Endothelial cell of umbilical vein (primary cell): ENCODE measurements around the gene CFAP43. TPM values are rescaled to one million over a fixed set of nuclear protein-coding genes. Genes with fewer than 3 reads are reported as not detected.
A peak's percentile ranks its signal among the peaks of the same experiment; 100 is the strongest.

ENCODE experiments used
- BruUV-seq: library from RNA; stranded (reverse); fragments of 400-500 nt; replicated peaks from 2 replicates; lab custom pipeline; 2021; lab: Mats Ljungman, UMichigan
- CTCF ChIA-PET: fragments of 300-600, 350-600 bp; sonication (Branson Sonifier 250); formaldehyde crosslinking; loops from one replicate; lab custom pipeline; 2021; ENCODE audit warnings: antibody characterized with exemption, inconsistent platforms; lab: Charles Lee
- POLR2A ChIA-PET: fragments of 300-600, 350-600 bp; sonication (Branson Sonifier 250); formaldehyde crosslinking; loops from one replicate; lab custom pipeline; 2021; ENCODE audit warnings: antibody characterized with exemption, inconsistent platforms; lab: Charles Lee
- DNase-seq: peaks from one replicate; pipeline ENCODE4 v3.0.0-alpha.2; 2011; ENCODE audit warnings: low read depth, low spot score
- FAIRE-seq: peaks from 2 replicates; lab custom pipeline; 2011; peaks lifted over from hg19 to GRCh38; lab: Jason Lieb, UNC
- H2AFZ ChIP-seq: 2 replicates; pipeline ENCODE4 v1.6.0; 2012; ENCODE audit warnings: low read depth, low read length, control low read depth, inconsistent platforms
- H3K27ac ChIP-seq: 2 replicates; pipeline ENCODE4 v1.5.1; 2011; ENCODE audit warnings: low read depth, mild to moderate bottlenecking, control low read depth, low read length, moderate library complexity; ENCODE audit not compliant: insufficient read depth
- H3K27me3 ChIP-seq, 2 experiments: 2 replicates each; pipeline versions ENCODE4 v1.6.0 to v1.6.1; 2011; ENCODE audit warnings: low read length in 2 of 2, mixed read lengths in 1 of 2; ENCODE audit not compliant: control insufficient read depth in 2 of 2, insufficient read depth in 2 of 2
- H3K36me3 ChIP-seq, 2 experiments: 2 replicates in 1 of 2; 3 replicates in 1 of 2; pipeline ENCODE4 v1.5.1; 2011; ENCODE audit warnings: low read length in 2 of 2, mild to moderate bottlenecking in 1 of 2, moderate library complexity in 1 of 2; ENCODE audit not compliant: control insufficient read depth in 2 of 2, insufficient read depth in 2 of 2; ENCODE audit errors: extremely low read depth in 1 of 2
- H3K4me1 ChIP-seq: 3 replicates; pipeline ENCODE4 v1.5.1; 2011; ENCODE audit warnings: mild to moderate bottlenecking, low read length; ENCODE audit not compliant: control insufficient read depth, insufficient read depth; ENCODE audit errors: extremely low read depth
- H3K4me2 ChIP-seq: 2 replicates; pipeline ENCODE4 v1.6.1; 2011; ENCODE audit warnings: low read length, control low read depth, mixed read lengths; ENCODE audit not compliant: insufficient read depth
- H3K4me3 ChIP-seq, 3 experiments: fragments of 200-600 bp in 1 of 3; sonication (generic), shearing (Covaris generic) in 1 of 3; replicated peaks in 1 of 3; 2 replicates each; pipeline ENCODE4 v1.5.1; 2011 to 2016; ENCODE audit warnings: control low read depth in 3 of 3, low read length in 3 of 3, mild to moderate bottlenecking in 2 of 3, inconsistent platforms in 1 of 3, low read depth in 1 of 3, moderate library complexity in 1 of 3; ENCODE audit not compliant: insufficient read depth in 1 of 3
- H3K79me2 ChIP-seq: 2 replicates; pipeline ENCODE4 v1.6.0; 2012; ENCODE audit warnings: low read length, inconsistent platforms; ENCODE audit not compliant: control insufficient read depth, insufficient read depth
- H3K9ac ChIP-seq: replicated peaks from 2 replicates; pipeline ENCODE3; 2011; ENCODE audit warnings: low read length, control low read depth; ENCODE audit not compliant: insufficient read depth; ENCODE audit errors: extremely low read depth
- H3K9me1 ChIP-seq: replicated peaks from 3 replicates; pipeline ENCODE4 v1.6.0; 2011; ENCODE audit warnings: mild to moderate bottlenecking, low read length; ENCODE audit not compliant: control insufficient read depth, insufficient read depth; ENCODE audit errors: extremely low read depth
- H3K9me3 ChIP-seq: replicated peaks from 2 replicates; pipeline ENCODE4 v1.5.1; 2012; ENCODE audit warnings: low read length, inconsistent platforms; ENCODE audit not compliant: control insufficient read depth, insufficient read depth
- H4K20me1 ChIP-seq: replicated peaks from 2 replicates; pipeline ENCODE3; 2011; ENCODE audit warnings: mild to moderate bottlenecking, low read length; ENCODE audit not compliant: control insufficient read depth, insufficient read depth; ENCODE audit errors: extremely low read depth
- EZH2 ChIP-seq: IDR thresholded peaks from 2 replicates; pipeline ENCODE4 v1.6.1; 2012; ENCODE audit warnings: borderline replicate concordance, low read depth, mild to moderate bottlenecking, moderate library complexity, low read length, inconsistent platforms; ENCODE audit not compliant: severe bottlenecking
- FOS ChIP-seq: IDR thresholded peaks from 2 replicates; pipeline ENCODE4 v1.6.1; 2011; ENCODE audit warnings: mild to moderate bottlenecking, low read length, moderate library complexity, borderline replicate concordance; ENCODE audit not compliant: insufficient read depth
- JUN ChIP-seq: IDR thresholded peaks from 2 replicates; pipeline ENCODE4 v1.6.1; 2011; ENCODE audit warnings: borderline replicate concordance, low read depth; ENCODE audit not compliant: insufficient read length, insufficient read depth
- MAX ChIP-seq: IDR thresholded peaks from 2 replicates; pipeline ENCODE4 v1.6.1; 2011; ENCODE audit not compliant: insufficient read depth, insufficient read length
- POLR2AphosphoS5 ChIP-seq: IDR thresholded peaks from 2 replicates; pipeline ENCODE4 v1.6.1; 2012; ENCODE audit warnings: low read depth, mild to moderate bottlenecking, control low read depth, low read length, moderate library complexity; ENCODE audit not compliant: insufficient read depth
- dilution Hi-C: fragments of 300-500 bp; cut with MboI; formaldehyde crosslinking; loops from one replicate; pipeline ENCODE4 v1.15.0; 2019; ENCODE audit warnings: low sequenced_read_pairs; ENCODE audit not compliant: extremely low pct_ligation_motif_present
- intact Hi-C: fragments of 100-400 bp; cut with micrococcal nuclease; formaldehyde crosslinking; loops from one replicate; pipeline ENCODE4 v1.10.0; 2022
- polyA plus RNA-seq, 4 experiments: library from polyadenylated mRNA; depleted of rRNA in 3 of 4; stranded (reverse) in 3 of 4; unstranded in 1 of 4; fragments of >200 nt; gene quantifications; 2 replicates each; pipeline versions ENCODE4 v1.2.1 to v1.2.3, GENCODE V29; 2011 to 2012; ENCODE audit warnings: missing spikeins in 1 of 4
- total RNA-seq: library from RNA; stranded (reverse); gene quantifications from 2 replicates; pipeline ENCODE4 v1.2.3, GENCODE V29; 2021

CFAP43 gene
- total and polyA plus RNA-seq, 2 donors (not counting 3 experiments of a cell fraction or from before 2014, with no cell fraction given): 0.04 TPM; not detected in 1

- BruUV-seq: no TSS peak
- DNase-seq (peak; percentile 88), FAIRE-seq (peak; percentile 62)
- peak overlapping the region; percentile 67 for H3K9ac ChIP-seq
- H3K27ac ChIP-seq: peak overlapping the region; percentile 94
- peak overlapping the region in 1 of 3 experiments; percentile 37 for H3K4me3 ChIP-seq
- peaks cover 19 to 27% of the 10 kb centered on the region in 2 experiments for H3K36me3 ChIP-seq
- H3K4me2 ChIP-seq: peak overlapping the region; percentile 81
- no peaks in the 10 kb centered on the region for H3K9me1 ChIP-seq
- CTCF ChIA-PET: interaction anchor here (2.7 kb wide), 1 partner anchor 14 kb away, joined by 21 read pairs; no protein-coding TSS in a partner anchor
- no peaks in the 10 kb centered on the region for H3K27me3 ChIP-seq
- H3K79me2 ChIP-seq: peaks cover 77% of the 10 kb centered on the region
- POLR2A ChIA-PET: no interaction called here
- intact Hi-C loops: loop anchor here (1.0 kb wide), 1 partner anchor 9 kb away; the partner anchor contains the start of gene GSTO2
- peak; percentile 92 for TF ChIP-seq JUN
- no peak for TF ChIP-seq EZH2
- TF ChIP-seq MAX: no peak
- peak; percentile 17 for TF ChIP-seq POLR2AphosphoS5
- TF ChIP-seq FOS: peak; percentile 89
- no peaks in the 10 kb centered on the region for H3K9me3 ChIP-seq
- dilution Hi-C loops: no loop called here
- H2AFZ ChIP-seq: no peak overlapping the region
- peaks cover 63% of the 10 kb centered on the region for H3K4me1 ChIP-seq
- H4K20me1 ChIP-seq: no peaks in the 10 kb centered on the region
Measured at GRCh38 chr10:104260775-104261115, 28.6 kb upstream of the CFAP43 start.
